GM19025 (cell line): ENCODE results near the gene XAB2.

ENCODE experiments used
- ATAC-seq: cut with Tn5 transposase; IDR thresholded peaks from one replicate; pipeline ENCODE4 v1.9.1; 2021; ENCODE audit warnings: mild to moderate bottlenecking, low read depth, moderate library complexity; ENCODE audit not compliant: unreplicated experiment

XAB2 gene

GRCh38 chr19:7635670-7636069 is 6.3 kb upstream of the XAB2 start:
- no peak for ATAC-seq

DNA sequence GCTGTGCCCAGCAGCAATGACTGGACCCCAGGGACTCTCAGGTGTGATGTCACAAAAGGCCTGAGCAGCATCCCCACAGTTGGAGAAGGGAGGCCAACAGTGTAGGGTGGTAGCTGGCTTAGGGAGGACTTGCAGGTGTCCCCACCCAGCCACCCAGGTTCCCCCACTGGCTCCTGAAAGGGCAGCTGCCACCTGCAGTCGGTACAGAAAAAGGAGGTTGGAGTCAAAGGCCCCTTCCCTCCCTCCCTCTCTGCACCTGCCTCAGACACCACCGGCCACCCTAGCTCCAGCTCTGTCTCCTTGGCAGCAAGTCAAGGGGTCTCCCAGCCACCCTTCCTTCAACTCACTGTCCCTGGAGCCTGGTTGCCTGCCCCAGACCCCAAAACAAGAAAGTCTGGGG is 4.4 kb upstream of the XAB2 start, which contains the start of gene PCP2:
Gene PCP2 (minus strand): TSS at position 22 of the 400 bp plus-strand sequence. CDS start 262 bp downstream, outside the sequence.
- no peak for ATAC-seq

DNA sequence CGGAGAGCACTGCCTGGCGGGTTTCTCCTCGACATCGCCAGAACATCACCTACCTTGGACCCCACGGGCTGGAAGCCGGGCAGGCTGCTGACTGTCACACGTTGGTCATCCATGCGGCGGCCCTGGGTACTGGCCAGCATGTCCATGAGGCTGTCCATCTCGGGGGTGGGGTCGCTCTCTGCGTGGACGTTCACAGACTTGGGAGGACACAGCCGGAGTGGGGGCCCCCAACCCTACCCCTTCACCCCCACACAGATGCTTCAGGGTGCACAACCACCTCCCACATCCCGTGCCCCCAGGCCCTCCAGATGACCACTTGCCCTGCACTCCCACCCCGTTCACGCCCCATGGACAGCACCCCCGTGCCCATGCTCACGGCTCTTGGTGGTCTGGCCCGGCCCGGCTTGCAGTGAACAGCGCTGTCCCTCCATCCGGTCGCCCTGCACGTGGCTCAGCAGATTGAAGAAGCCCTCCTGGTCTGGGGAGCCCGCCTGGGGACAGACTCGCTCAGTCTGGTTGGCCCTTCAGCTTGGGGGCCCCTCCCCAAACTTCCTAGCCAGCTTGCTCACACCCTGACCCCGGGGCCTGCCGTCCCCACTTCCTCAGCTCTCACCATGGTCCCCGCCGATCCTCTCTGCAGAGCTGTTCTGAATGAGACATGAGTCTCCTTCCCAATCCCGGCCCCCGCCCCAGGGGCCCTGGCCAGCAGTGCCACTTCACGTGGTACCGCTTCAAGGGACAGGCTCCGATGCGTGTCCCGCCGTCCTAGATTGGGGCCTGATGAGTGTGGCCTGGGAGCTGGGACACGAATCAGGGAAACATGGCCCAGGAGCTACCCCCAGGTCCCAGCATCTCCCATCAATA is 3.2 kb upstream of the XAB2 start:
- no peak for ATAC-seq

DNA sequence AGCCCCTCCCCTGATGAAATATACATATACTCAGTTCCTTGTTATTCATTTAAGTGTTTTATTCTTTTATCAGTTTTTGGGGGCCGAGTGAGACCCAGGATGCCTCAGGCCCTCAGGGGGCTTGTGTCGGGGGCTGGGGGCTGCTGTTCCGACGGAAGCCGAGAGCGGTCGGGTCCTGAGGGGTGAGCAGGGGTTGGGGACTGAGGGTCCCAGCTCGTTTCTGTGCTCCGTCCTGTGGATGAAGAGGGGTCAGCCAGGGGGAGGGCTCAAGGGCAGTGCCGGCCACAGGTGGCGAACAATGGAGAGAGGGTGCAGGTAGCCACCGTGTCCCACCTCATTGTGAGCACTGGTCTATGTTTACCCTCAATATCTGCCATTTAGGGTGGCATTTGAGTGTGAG is 2.2 kb upstream of the XAB2 start:
- no peak for ATAC-seq

- ATAC-seq, result no peak
Measured at GRCh38 chr19:7628589-7629311, 595 bp downstream of the XAB2 start.

DNA sequence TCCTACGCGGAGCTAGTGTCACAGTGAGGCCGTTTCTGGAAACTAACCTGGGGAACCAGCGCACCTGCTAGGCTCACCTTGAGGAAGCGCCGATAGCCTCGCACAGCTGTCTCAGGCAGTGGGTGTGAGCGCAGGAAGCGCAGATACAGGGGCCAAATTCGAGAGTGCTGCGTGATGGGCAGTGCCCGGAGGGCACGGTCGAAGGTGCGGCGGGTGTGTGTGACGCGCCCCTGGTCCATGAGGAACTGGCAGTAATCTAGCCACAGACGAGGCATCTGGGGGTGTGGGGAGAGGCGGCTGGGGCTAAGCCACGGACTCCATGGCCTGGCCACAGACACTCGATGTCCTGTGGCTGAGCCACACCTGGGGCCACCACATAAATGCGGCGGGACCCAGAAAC is 2.2 kb downstream of the XAB2 start:
- ATAC-seq, result no peak

- no peak for ATAC-seq
Measured at GRCh38 chr19:7625763-7626372, 3.5 kb downstream of the XAB2 start.

GRCh38 chr19:7624810-7625209 is 4.5 kb downstream of the XAB2 start:
- ATAC-seq, result no peak

- ATAC-seq, result no peak
Measured at GRCh38 chr19:7623725-7624603, 5.4 kb downstream of the XAB2 start.

GRCh38 chr19:7622933-7623685 is 6.2 kb downstream of the XAB2 start:
- no peak for ATAC-seq

DNA sequence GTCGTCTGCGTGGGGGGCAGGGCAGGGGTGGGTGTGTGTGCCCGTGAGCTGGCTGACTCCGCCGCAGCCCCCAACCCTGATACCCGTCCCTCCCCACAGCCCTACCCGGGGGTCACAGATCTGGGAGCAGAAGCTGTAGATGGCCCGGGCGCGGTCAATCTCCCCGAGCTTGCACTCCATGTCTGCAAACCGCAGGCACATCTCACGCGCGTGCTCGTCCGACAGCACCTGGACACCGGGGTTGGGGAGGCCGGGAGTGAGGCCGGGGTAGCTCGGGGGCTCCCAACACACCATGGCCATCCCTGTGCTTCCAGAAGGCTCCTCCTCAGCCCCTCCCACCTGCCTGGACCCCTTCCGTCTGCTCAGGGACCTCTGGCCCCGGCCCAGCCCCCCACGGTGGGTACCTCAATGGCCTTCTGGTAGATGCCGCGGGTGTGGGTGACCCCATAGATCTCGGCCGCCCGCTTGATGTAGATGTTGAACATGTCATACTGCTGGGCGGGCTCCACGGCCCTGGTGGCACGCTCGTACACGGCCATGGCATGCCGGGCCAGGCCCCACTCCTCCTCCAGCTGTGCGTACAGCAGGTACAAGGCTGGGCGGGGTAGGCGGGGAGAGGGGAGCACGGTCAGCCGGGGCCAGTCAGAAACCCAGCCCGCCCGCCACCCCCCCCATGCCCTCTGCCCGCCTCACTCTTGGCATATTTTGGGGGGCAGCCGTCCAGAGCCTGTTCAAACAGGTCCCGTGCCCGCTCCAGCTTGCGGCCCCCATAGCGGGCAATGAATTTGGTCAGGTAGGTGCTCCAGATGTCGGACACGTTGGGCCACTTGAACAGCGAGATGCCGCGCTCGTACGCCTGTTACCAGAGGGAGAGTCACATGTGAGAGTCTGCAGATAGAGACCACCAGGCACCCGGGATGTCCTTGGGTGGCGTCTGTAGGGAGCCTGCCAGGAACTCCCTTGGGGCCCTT is 8.6 kb downstream of the XAB2 start:
- no peak for ATAC-seq

DNA sequence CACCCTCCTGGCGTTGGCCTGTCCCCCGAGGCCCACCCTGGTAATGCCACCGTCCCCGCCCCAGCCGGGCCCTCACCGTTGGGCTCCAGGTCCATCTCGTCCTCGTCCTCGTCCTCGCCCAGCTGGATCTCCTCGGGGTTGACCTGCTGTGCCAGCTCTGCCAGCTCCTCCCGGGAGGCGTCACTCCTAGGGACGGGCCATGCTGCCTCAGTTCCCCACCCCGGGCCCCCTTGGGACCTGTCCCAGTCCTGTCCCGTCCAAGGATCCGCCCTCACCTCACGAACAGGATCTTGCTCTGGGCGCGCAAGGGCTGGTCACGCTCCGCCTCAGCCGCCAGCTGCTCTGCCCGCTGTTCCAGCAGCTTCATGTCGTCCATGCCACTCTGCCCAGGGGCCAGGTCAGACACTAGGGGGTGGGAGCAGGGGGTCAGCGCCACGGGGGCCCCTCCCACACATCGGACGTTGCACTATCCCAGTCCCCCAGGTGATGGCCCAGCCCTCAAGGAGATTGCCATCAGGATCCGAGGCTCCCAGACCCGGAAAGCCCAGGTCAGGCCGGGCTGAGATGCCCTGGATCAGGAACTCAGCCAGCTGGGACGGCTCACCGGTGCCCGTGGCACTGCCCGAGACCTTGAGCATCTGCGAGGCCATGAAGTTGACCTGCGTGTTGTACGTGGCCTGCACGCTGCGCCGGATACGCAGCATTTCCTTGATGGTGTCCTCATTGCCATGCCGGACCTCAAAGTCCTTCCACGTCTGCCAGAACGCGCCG is 9.5 kb downstream of the XAB2 start:
- no peak for ATAC-seq

- no peak for ATAC-seq
Measured at GRCh38 chr19:7618771-7619510, 10.4 kb downstream of the XAB2 start.

DNA sequence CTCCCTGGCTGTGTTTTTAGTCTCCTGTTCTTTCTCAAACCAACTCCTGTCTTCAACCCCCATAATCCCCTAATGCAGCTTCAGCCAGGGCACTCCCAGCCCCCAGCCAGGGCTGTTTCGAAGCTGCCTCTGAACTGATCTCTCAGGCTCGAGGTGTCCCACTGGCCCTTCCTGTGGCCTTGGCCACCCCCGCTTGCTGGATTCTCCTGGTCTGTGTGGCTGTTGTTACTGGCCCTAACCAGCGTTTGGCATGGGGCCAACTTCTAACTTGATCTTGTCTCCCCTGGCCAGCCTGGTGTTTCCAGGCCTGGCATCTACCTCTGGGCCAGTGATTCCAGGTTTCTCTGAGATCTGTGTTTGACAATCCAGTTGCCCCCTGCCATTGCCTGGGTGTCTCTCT is 11.0 kb downstream of the XAB2 start:
- no peak for ATAC-seq

DNA sequence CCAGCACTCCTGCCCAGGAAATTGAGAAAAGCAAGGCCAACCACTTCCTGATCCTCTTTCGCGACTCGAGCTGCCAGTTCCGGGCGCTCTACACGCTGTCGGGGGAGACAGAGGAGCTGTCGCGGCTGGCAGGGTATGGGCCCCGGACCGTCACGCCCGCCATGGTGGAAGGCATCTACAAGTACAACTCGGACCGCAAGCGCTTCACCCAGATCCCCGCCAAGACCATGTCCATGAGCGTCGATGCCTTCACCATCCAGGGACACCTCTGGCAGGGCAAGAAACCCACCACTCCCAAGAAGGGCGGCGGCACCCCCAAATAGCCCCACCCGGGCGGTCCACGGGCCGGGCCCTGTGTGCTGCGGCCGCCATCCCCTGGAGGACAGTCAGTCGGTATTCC is 11.6 kb downstream of the XAB2 start:
- no peak for ATAC-seq

DNA sequence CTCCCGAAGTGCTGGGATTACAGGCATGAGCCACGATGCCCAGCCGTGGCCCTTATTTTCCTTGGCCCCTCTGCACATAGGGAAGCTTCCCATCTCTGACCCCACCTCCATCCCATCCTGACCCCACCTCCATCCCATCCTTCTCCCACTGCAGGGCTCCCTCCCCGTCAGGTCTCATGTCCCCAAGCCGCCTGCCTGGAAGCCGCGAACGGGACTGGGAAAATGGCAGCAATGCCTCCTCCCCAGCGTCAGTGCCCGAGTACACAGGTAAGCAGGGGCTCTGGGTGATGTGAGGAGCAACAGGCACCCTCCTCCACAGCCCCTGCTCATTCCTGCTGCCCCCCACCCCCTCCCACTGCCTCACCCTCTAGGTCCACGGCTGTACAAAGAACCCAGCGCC is 12.2 kb downstream of the XAB2 start:
- ATAC-seq, result no peak
